ENCODE measurements around the gene NLRP9.

GRCh38 chr19:55659822-55660221, 78.4 kb downstream of the NLRP9 start:
- TF ChIP-seq, protein P1, sequence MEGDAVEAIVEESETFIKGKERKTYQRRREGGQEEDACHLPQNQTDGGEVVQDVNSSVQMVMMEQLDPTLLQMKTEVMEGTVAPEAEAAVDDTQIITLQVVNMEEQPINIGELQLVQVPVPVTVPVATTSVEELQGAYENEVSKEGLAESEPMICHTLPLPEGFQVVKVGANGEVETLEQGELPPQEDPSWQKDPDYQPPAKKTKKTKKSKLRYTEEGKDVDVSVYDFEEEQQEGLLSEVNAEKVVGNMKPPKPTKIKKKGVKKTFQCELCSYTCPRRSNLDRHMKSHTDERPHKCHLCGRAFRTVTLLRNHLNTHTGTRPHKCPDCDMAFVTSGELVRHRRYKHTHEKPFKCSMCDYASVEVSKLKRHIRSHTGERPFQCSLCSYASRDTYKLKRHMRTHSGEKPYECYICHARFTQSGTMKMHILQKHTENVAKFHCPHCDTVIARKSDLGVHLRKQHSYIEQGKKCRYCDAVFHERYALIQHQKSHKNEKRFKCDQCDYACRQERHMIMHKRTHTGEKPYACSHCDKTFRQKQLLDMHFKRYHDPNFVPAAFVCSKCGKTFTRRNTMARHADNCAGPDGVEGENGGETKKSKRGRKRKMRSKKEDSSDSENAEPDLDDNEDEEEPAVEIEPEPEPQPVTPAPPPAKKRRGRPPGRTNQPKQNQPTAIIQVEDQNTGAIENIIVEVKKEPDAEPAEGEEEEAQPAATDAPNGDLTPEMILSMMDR (IDR thresholded peaks at IDR 0.05; ENCODE audit: insufficient read depth, low read length): no peak
- TF ChIP-seq POLR2AphosphoS5 (IDR thresholded peaks at IDR 0.05; ENCODE audit: low read depth) (no peak), GABPA (IDR thresholded peaks at IDR 0.05; ENCODE audit: low read depth) (no peak), SPI1 (IDR thresholded peaks at IDR 0.05; ENCODE audit: borderline replicate concordance, low read depth) (peak; percentile 77)
- TF ChIP-seq, protein P2, sequence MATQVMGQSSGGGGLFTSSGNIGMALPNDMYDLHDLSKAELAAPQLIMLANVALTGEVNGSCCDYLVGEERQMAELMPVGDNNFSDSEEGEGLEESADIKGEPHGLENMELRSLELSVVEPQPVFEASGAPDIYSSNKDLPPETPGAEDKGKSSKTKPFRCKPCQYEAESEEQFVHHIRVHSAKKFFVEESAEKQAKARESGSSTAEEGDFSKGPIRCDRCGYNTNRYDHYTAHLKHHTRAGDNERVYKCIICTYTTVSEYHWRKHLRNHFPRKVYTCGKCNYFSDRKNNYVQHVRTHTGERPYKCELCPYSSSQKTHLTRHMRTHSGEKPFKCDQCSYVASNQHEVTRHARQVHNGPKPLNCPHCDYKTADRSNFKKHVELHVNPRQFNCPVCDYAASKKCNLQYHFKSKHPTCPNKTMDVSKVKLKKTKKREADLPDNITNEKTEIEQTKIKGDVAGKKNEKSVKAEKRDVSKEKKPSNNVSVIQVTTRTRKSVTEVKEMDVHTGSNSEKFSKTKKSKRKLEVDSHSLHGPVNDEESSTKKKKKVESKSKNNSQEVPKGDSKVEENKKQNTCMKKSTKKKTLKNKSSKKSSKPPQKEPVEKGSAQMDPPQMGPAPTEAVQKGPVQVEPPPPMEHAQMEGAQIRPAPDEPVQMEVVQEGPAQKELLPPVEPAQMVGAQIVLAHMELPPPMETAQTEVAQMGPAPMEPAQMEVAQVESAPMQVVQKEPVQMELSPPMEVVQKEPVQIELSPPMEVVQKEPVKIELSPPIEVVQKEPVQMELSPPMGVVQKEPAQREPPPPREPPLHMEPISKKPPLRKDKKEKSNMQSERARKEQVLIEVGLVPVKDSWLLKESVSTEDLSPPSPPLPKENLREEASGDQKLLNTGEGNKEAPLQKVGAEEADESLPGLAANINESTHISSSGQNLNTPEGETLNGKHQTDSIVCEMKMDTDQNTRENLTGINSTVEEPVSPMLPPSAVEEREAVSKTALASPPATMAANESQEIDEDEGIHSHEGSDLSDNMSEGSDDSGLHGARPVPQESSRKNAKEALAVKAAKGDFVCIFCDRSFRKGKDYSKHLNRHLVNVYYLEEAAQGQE (IDR thresholded peaks at IDR 0.05; ENCODE audit: insufficient replicate concordance, low read depth): no peak

Data from HL-60 (cell line).